GM12865 (cell line): Measurements from ENCODE around the gene SORL1-AS1.

Source experiments
- DNase-seq: peaks from one replicate; pipeline ENCODE4 v3.0.0; 2010; ENCODE audit warnings: low read depth
- H3K4me3 ChIP-seq: 2 replicates; pipeline ENCODE4 v1.5.1; 2011; ENCODE audit warnings: mild to moderate bottlenecking, low read depth, low read length, control low read depth
- TF ChIP-seq, protein P1 (sequence below): IDR thresholded peaks from 2 replicates; pipeline ENCODE4 v1.5.1; 2011; ENCODE audit warnings: low read length, control low read depth, low read depth, inconsistent platforms; ENCODE audit not compliant: insufficient read depth; ENCODE audit errors: missing control alignments

The SORL1-AS1 gene

DNA sequence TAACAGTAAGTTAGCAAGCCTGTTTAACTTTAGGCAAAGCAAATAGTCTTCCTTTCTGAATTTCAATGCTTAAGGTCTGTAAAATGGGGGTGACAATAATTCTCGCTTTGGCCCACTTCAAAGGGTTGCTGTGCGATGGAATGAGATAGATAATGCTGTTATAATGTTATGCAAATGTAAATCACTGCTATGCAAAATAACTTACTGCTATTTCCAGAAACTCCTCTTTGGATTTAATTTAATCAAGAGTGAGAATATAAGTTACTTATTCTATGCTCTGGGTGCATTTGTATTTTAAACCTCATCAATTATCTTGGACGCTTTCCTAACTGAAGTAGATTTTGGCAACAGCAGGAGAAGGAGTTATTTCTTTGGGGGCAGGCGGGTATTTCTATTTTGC lies 4.8 kb downstream of the SORL1-AS1 start:
- no peak for DNase-seq
- H3K4me3 ChIP-seq: no peak overlapping the region
- TF ChIP-seq, protein P1, sequence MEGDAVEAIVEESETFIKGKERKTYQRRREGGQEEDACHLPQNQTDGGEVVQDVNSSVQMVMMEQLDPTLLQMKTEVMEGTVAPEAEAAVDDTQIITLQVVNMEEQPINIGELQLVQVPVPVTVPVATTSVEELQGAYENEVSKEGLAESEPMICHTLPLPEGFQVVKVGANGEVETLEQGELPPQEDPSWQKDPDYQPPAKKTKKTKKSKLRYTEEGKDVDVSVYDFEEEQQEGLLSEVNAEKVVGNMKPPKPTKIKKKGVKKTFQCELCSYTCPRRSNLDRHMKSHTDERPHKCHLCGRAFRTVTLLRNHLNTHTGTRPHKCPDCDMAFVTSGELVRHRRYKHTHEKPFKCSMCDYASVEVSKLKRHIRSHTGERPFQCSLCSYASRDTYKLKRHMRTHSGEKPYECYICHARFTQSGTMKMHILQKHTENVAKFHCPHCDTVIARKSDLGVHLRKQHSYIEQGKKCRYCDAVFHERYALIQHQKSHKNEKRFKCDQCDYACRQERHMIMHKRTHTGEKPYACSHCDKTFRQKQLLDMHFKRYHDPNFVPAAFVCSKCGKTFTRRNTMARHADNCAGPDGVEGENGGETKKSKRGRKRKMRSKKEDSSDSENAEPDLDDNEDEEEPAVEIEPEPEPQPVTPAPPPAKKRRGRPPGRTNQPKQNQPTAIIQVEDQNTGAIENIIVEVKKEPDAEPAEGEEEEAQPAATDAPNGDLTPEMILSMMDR: no peak

DNA sequence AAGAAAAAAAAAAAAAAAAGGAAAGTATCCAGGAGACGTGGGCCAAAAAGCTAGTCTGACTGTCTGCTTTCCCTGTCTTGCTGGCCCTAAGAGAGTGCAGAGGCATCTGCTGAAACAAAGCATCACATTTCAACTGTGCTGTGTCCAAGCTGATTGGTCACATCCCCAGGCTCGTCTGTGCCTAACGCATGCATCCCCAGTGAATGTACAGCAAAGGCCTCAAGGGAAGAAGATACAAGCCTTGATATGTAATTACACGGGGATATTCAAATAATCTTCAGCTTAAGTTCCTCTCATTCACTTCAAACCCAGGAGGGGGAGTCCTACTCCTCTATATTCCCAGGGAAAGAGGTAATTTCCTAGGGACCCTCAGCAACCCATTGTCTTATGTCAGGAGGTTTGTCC lies 6.0 kb downstream of the SORL1-AS1 start:
- peak; percentile 64 for DNase-seq
- H3K4me3 ChIP-seq: no peak overlapping the region
- TF ChIP-seq, protein P1: peak; percentile 3

DNA sequence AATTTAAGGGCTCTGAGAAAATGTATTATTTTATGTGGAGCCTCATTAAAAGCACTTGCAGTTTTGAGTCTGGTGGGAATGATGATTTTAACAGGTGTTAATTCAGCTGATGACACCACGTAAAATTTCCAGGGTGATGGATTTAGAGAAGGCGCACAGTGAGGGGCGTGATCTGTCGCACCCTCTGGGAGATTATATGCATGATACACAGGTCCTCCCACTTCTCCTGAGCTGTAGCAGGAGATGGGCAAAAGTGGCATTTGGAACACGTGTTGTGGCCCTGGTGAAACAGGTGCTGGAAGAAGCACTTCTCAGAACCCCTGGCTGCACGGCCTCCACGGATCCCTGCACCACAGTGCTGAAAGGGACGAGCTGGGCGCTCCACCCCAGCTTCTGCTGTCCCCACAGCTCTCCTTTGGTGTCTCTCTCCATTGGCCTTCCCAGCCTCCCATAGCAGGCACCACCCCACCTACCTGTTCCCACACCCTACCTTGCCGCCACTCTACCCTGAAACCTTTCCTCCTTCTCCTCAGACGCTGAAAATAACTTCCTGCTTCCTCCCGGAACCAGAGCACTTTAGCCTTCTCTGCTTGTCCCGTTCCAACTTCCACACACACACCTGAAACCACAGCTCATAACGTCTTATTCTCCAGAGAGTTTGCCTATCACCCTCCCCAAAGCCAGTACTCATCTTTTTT lies 7.5 kb downstream of the SORL1-AS1 start:
- peak overlapping the region; percentile 28 for H3K4me3 ChIP-seq
- TF ChIP-seq, protein P1: no peak
- DNase-seq: no peak

DNA sequence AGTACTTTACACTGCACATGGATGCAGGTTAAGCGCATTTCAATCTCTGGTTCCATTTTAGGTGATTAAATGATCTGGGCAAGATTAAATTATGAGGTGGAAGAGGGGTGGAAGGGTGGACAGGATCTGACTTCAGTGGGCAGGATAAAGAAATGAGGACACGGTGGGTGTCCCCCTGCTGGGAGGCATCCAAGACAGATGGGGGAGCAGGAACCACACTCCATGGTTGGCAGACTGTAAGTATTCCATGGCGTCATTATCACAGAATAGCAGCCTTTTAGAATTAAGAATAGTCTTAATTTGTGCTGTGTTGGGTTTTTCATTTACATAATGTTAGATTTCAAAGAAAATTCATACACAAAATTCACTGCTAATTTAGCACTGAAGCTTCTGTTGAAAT lies 8.2 kb downstream of the SORL1-AS1 start:
- TF ChIP-seq, protein P1: no peak
- H3K4me3 ChIP-seq: no peak overlapping the region
- no peak for DNase-seq

DNA sequence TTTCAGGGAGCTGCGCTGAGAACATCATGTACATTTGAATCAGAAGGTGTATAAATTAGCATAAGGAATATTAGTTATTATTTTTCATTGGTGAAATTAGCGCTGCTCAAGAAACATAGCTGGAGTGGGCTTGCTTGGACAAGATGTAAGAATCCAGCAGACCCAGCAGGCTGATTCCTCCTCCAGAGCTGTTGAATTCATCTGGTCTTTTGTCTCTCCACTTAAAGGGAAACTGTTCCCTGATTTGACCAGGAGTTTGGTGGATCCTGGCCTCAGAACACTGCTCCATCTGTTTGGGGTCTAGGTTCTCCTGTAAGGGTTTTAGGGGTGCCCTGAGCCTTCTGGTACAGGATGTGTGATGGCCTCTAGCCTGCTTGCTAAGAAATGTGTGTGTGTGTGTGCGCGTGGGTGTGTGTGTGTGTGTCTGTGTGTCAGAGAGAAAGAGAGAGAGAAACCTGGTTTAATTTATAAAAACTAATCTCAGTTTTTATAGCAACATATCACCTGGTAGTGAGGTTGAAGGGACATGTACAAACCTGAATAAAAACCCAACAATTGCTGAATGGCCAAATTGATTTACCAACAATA lies 9.0 kb downstream of the SORL1-AS1 start:
- TF ChIP-seq, protein P1: no peak
- no peak overlapping the region for H3K4me3 ChIP-seq
- no peak for DNase-seq

DNA sequence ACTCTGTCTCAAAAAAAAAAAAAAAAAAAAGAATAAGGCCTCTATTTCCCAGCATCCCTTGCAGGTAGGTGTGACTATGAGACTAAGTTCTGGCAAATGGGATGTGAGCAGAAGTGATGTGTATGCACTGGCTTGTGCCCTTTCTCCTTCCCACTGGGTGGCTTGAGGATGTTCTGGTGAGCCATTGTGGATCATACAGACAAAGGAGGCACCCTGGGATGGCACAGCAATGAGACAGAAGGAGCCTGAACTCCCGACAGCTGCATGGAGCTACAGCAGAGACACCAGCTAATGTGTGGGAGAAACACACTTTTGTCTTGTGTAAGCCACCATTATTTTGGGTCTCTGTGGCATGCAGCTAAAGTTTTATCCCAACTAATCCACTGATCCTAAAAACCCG lies 11.2 kb downstream of the SORL1-AS1 start:
- H3K4me3 ChIP-seq: no peak overlapping the region
- TF ChIP-seq, protein P1: no peak
- DNase-seq: no peak

DNA sequence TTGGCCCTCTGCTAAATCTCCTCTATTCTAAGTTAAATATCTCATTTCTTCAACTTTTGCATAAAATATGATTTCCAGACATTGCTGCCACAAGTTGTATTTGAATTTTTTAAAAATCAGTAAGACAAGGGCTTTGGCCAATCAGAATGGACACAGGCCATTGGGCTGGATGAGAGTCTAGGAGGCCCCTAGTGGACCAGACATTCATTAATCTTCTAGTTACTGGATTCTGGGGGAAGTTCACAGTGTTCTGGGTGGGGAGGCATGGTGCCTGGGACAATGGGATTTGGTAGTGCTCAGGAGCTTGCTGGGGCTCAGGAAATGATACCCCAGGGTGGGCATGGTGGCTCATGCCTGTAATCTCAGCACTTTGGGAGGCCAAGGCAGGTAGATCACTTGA lies 13.0 kb downstream of the SORL1-AS1 start:
- TF ChIP-seq, protein P1: no peak
- DNase-seq: no peak
- no peak overlapping the region for H3K4me3 ChIP-seq
